HL-60 (cell line): Measurements from ENCODE around the gene MYRIP.

Experiments
- DNase-seq, 2 experiments: peaks; one replicate each; pipeline ENCODE4 v3.0.0-alpha.2; 2010 to 2020; ENCODE audit warnings: low read depth in 1 of 2, low spot score in 1 of 2
- H3K27ac ChIP-seq: fragments of 250-450 bp; sonication (Bioruptor Pico); replicated peaks from 2 replicates; pipeline ENCODE4 v1.5.1; 2020; ENCODE audit warnings: mild to moderate bottlenecking, moderate library complexity
- H3K27me3 ChIP-seq: fragments of 250-450 bp; sonication (Bioruptor Pico); 2 replicates; pipeline ENCODE4 v1.5.1; 2021; ENCODE audit warnings: mild to moderate bottlenecking, moderate library complexity; ENCODE audit not compliant: insufficient read depth, poor library complexity, severe bottlenecking
- H3K4me3 ChIP-seq: replicated peaks from 2 replicates; pipeline ENCODE4 v1.5.1; 2011; ENCODE audit warnings: mild to moderate bottlenecking, control low read depth, low read length; ENCODE audit not compliant: insufficient read depth
- CTCF ChIP-seq: IDR thresholded peaks from one replicate; pipeline ENCODE4 v1.5.1; 2011; ENCODE audit warnings: low read length, control low read depth, inconsistent platforms; ENCODE audit not compliant: insufficient read depth
- GABPA ChIP-seq: IDR thresholded peaks from 2 replicates; pipeline ENCODE4 v1.6.1; 2012; ENCODE audit warnings: low read depth
- POLR2AphosphoS5 ChIP-seq: IDR thresholded peaks from 2 replicates; pipeline ENCODE4 v1.6.1; 2012; ENCODE audit warnings: low read depth
- REST ChIP-seq: IDR thresholded peaks from 2 replicates; pipeline ENCODE4 v1.6.1; 2012; ENCODE audit warnings: low read depth; ENCODE audit not compliant: insufficient replicate concordance
- SPI1 ChIP-seq: IDR thresholded peaks from 2 replicates; pipeline ENCODE4 v1.6.1; 2012; ENCODE audit warnings: low read depth, mild to moderate bottlenecking, borderline replicate concordance

The MYRIP gene

GRCh38 chr3:40118091-40118490 lies 308.7 kb downstream of the MYRIP start:
- Histone ChIP-seq H3K27me3 (peaks cover 2% of the 10 kb centered on the region), H3K27ac (no peak overlapping the region), H3K4me3 (no peak overlapping the region)
- TF ChIP-seq CTCF: no peak
- DNase-seq: no peak

- no peak overlapping the region for H3K4me3 ChIP-seq
- TF ChIP-seq REST (no peak), CTCF (no peak), POLR2AphosphoS5 (no peak), SPI1 (no peak), GABPA (no peak)
- DNase-seq: no peak
- H3K27ac ChIP-seq: no peak overlapping the region
- peaks cover 2% of the 10 kb centered on the region for H3K27me3 ChIP-seq
Observed at GRCh38 chr3:40120067-40120692, 310.8 kb downstream of the MYRIP start.

- H3K4me3 ChIP-seq: no peak overlapping the region
- TF ChIP-seq REST: no peak
- no peak for TF ChIP-seq POLR2AphosphoS5
- no peak for TF ChIP-seq GABPA
- no peak for TF ChIP-seq SPI1
- no peak for TF ChIP-seq CTCF
- no peak overlapping the region for H3K27ac ChIP-seq
- DNase-seq: no peak
- peaks cover 2% of the 10 kb centered on the region for H3K27me3 ChIP-seq
Observed at GRCh38 chr3:40120806-40121205, 311.4 kb downstream of the MYRIP start.

GRCh38 chr3:40124918-40125317 lies 315.5 kb downstream of the MYRIP start:
- H3K4me3 ChIP-seq: no peak overlapping the region
- no peak for DNase-seq
- no peaks in the 10 kb centered on the region for H3K27me3 ChIP-seq
- no peak overlapping the region for H3K27ac ChIP-seq
- TF ChIP-seq CTCF: no peak
- TF ChIP-seq SPI1: no peak
